ENCODE data around the gene CHRM2.

GRCh38 chr7:137026176-137026500, 157.7 kb downstream of the CHRM2 start:
- TF ChIP-seq USF2 (IDR thresholded peaks at IDR 0.05; ENCODE audit: borderline replicate concordance, low read depth, low read length) = no peak
- no peak for TF ChIP-seq NFIC (IDR thresholded peaks at IDR 0.05; ENCODE audit: borderline replicate concordance)
- TF ChIP-seq, protein P1, sequence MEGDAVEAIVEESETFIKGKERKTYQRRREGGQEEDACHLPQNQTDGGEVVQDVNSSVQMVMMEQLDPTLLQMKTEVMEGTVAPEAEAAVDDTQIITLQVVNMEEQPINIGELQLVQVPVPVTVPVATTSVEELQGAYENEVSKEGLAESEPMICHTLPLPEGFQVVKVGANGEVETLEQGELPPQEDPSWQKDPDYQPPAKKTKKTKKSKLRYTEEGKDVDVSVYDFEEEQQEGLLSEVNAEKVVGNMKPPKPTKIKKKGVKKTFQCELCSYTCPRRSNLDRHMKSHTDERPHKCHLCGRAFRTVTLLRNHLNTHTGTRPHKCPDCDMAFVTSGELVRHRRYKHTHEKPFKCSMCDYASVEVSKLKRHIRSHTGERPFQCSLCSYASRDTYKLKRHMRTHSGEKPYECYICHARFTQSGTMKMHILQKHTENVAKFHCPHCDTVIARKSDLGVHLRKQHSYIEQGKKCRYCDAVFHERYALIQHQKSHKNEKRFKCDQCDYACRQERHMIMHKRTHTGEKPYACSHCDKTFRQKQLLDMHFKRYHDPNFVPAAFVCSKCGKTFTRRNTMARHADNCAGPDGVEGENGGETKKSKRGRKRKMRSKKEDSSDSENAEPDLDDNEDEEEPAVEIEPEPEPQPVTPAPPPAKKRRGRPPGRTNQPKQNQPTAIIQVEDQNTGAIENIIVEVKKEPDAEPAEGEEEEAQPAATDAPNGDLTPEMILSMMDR (IDR thresholded peaks at IDR 0.05) = no peak
- TF ChIP-seq REST (IDR thresholded peaks at IDR 0.05; ENCODE audit: low read depth, low read length) = no peak
- TF ChIP-seq POLR2AphosphoS5 (IDR thresholded peaks at IDR 0.05; ENCODE audit: low read depth, low read length) = no peak
- TF ChIP-seq, protein P2, sequence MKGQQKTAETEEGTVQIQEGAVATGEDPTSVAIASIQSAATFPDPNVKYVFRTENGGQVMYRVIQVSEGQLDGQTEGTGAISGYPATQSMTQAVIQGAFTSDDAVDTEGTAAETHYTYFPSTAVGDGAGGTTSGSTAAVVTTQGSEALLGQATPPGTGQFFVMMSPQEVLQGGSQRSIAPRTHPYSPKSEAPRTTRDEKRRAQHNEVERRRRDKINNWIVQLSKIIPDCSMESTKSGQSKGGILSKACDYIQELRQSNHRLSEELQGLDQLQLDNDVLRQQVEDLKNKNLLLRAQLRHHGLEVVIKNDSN (IDR thresholded peaks at IDR 0.05; ENCODE audit: borderline replicate concordance, low read depth) = no peak
- TF ChIP-seq JUND (IDR thresholded peaks at IDR 0.05) = no peak
- no peak for TF ChIP-seq CHD2 (IDR thresholded peaks at IDR 0.05; ENCODE audit: low read length, partially characterized antibody)
- TF ChIP-seq EP300 (IDR thresholded peaks at IDR 0.05; ENCODE audit: borderline replicate concordance in 1 of 2, low read depth in 1 of 2, low read length in 1 of 2) = no peak
- TF ChIP-seq GABPA (IDR thresholded peaks at IDR 0.05; ENCODE audit: low read depth) = no peak
- TF ChIP-seq TAF1 (IDR thresholded peaks at IDR 0.05; ENCODE audit: borderline replicate concordance, low read depth, low read length) = no peak
- TF ChIP-seq EZH2phosphoT487 (IDR thresholded peaks at IDR 0.05; ENCODE audit: borderline replicate concordance, low read depth) = no peak
- TF ChIP-seq SMC3 (IDR thresholded peaks at IDR 0.05; ENCODE audit: low read depth, low read length) = no peak
